GM10266 (cell line): ENCODE measurements around the gene GADD45B.
A peak's percentile ranks its signal among the peaks of the same experiment; 100 is the strongest.

Source experiments
- DNase-seq: peaks from one replicate; pipeline ENCODE4 v3.0.0; 2012; ENCODE audit errors: extremely low spot score
- TF ChIP-seq, protein P1 (sequence below): IDR thresholded peaks from 2 replicates; pipeline ENCODE4 v1.5.1; 2012; ENCODE audit warnings: mild to moderate bottlenecking, low read depth; ENCODE audit not compliant: control insufficient read depth, insufficient read depth; ENCODE audit errors: missing control alignments

The GADD45B gene

GRCh38 chr19:2484178-2484937, 8.4 kb downstream of the GADD45B start:
- TF ChIP-seq, protein P1, sequence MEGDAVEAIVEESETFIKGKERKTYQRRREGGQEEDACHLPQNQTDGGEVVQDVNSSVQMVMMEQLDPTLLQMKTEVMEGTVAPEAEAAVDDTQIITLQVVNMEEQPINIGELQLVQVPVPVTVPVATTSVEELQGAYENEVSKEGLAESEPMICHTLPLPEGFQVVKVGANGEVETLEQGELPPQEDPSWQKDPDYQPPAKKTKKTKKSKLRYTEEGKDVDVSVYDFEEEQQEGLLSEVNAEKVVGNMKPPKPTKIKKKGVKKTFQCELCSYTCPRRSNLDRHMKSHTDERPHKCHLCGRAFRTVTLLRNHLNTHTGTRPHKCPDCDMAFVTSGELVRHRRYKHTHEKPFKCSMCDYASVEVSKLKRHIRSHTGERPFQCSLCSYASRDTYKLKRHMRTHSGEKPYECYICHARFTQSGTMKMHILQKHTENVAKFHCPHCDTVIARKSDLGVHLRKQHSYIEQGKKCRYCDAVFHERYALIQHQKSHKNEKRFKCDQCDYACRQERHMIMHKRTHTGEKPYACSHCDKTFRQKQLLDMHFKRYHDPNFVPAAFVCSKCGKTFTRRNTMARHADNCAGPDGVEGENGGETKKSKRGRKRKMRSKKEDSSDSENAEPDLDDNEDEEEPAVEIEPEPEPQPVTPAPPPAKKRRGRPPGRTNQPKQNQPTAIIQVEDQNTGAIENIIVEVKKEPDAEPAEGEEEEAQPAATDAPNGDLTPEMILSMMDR = no peak
- DNase-seq = no peak

DNA sequence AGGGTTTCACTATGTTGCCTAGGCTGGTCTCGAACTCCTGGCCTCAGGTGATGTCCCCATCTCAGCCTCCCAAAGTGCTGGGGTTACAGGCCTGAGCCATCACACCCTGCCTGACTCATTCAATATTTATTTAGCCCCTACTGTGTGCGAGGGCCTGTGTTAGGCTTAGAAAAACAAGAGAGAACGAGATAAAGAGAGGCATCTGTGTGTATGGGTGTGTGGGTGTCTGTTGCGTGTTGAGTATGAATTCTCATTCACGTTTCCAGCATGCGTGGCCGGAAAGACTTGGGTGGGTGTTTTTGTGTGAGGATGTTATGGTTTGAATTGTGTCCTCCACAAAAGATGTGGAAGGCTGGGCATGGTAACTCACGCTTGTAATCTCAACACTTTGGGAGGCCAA, 9.5 kb downstream of the GADD45B start:
- TF ChIP-seq, protein P1 = no peak
- peak; percentile 7 for DNase-seq

GRCh38 chr19:2487090-2487489, 11.2 kb downstream of the GADD45B start:
- TF ChIP-seq, protein P1 = no peak
- peak; percentile 16 for DNase-seq

DNA sequence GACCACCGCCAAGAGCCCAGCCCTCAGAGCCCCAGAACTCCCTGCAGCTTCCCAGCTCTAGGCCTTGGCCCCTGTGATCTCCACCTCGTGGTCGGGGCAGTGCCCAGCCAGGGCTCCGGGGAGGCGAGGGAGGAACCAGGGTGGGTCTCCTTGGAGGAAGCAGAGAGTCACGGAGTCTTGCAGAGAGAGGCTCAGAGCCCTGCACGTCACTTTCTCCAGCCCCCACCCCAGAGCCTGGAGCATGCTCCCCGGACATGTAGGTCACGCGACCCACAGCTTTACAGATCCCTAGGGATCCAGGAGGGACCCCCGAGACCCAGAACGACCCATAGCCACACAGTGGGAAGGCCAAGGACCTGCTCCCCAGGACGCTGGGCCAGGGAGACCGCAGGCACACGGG, 11.9 kb downstream of the GADD45B start:
- TF ChIP-seq, protein P1 = no peak
- DNase-seq = no peak

GRCh38 chr19:2488405-2488941, 12.5 kb downstream of the GADD45B start:
- TF ChIP-seq, protein P1 = no peak
- DNase-seq = no peak

GRCh38 chr19:2488942-2489731, 13.2 kb downstream of the GADD45B start:
- TF ChIP-seq, protein P1 = no peak
- DNase-seq = peak; percentile 59
